Coronary artery (tissue), 2 donors: Measurements from ENCODE around the gene NPAS3.

Source experiments
- DNase-seq: peaks from one replicate; pipeline ENCODE4 v3.0.0-alpha.2; 2017; ENCODE audit warnings: low spot score
- H3K27ac ChIP-seq, 2 donors: fragments of 200-600 bp; sonication (generic); one replicate each; pipeline ENCODE4 v1.5.1; 2016 to 2019
- H3K4me3 ChIP-seq: fragments of 200-600 bp; sonication (generic); 2 replicates; pipeline ENCODE4 v1.5.1; 2016; ENCODE audit warnings: mild to moderate bottlenecking, moderate library complexity
- TF ChIP-seq, protein P1 (sequence below): fragments of 200-600 bp; sonication (generic); IDR thresholded peaks from one replicate; pipeline ENCODE4 v1.5.1; 2019; ENCODE audit warnings: antibody characterized with exemption

The NPAS3 gene

DNA sequence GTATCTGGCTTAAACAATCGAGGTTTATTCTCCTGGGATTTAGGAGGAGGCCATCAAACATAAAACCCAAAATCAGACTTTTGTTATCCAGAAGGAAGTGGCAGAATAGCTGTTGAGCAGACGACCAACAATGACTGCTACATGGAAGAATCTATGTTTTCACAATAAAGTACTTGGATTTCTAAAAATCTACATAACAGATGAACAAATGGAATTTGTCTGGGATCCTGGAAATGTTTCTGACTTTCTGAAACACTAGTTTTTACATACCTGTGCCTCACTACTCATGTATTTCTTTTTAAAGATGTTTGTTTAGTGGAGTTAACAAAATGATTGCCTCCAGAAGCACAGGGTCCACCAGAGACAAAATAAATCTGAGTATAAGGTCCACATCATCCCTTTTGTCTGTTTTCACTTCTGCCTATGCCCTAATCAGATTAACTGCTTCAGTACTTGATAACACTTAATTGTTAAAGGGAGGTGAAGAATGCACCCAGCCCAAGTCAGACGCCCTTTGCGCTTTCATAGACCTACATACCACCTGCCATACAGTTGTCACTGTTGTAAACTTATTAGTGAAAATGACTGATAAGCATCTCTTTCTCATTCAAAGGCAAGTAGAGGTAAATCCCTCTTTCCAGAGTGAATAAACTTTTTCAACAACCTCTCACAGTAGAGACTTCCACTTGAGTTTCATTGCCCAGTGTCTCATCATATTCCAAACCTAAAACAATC lies 847.6 kb downstream of the NPAS3 start:
- no peak for DNase-seq
- Histone ChIP-seq H3K4me3 (no peak overlapping the region), H3K27ac (no peak overlapping the region)
- TF ChIP-seq, protein P1, sequence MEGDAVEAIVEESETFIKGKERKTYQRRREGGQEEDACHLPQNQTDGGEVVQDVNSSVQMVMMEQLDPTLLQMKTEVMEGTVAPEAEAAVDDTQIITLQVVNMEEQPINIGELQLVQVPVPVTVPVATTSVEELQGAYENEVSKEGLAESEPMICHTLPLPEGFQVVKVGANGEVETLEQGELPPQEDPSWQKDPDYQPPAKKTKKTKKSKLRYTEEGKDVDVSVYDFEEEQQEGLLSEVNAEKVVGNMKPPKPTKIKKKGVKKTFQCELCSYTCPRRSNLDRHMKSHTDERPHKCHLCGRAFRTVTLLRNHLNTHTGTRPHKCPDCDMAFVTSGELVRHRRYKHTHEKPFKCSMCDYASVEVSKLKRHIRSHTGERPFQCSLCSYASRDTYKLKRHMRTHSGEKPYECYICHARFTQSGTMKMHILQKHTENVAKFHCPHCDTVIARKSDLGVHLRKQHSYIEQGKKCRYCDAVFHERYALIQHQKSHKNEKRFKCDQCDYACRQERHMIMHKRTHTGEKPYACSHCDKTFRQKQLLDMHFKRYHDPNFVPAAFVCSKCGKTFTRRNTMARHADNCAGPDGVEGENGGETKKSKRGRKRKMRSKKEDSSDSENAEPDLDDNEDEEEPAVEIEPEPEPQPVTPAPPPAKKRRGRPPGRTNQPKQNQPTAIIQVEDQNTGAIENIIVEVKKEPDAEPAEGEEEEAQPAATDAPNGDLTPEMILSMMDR = no peak

DNA sequence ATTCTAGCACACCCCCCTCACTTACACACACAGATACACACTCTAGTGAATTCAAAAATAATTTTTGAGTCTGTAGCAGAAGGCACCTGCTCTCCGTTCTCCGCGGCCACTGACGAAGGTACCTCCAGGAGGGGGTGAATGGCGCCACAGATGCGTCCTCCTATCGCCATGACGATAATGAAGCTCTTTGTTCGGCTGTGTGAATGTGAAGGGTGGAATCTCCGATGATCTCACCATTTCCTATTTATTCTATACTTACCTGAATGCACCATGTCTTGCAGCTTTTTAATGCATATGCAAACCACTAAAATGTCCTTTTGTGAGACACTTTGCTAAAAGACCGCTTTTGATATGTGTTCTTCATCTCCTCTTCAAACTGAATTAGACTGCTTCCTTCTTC lies 849.5 kb downstream of the NPAS3 start:
- no peak for DNase-seq
- Histone ChIP-seq H3K4me3 (no peak overlapping the region), H3K27ac (no peak overlapping the region)
- TF ChIP-seq, protein P1 = no peak

DNA sequence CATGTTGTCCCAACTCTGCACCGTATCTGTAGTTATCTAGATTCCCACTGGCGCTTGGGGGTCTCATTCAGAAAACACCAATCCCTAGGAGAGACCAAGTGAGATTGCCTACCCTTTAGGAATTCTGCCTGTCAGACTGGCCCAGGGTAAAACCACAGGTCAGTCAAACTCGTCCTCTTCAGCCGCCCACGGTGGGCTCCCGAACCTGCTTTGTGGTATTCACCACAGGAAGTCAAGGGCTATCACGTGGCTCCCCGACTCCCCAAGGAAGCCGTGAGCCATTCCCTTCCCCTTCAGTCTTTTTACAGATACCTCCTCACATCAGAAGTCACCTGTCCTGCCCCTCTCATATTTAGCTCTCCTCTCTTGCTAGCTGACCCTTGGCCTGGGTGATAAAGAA lies 852.3 kb downstream of the NPAS3 start:
- Histone ChIP-seq H3K4me3 (no peak overlapping the region), H3K27ac (no peak overlapping the region)
- no peak for DNase-seq
- TF ChIP-seq, protein P1 = no peak

DNA sequence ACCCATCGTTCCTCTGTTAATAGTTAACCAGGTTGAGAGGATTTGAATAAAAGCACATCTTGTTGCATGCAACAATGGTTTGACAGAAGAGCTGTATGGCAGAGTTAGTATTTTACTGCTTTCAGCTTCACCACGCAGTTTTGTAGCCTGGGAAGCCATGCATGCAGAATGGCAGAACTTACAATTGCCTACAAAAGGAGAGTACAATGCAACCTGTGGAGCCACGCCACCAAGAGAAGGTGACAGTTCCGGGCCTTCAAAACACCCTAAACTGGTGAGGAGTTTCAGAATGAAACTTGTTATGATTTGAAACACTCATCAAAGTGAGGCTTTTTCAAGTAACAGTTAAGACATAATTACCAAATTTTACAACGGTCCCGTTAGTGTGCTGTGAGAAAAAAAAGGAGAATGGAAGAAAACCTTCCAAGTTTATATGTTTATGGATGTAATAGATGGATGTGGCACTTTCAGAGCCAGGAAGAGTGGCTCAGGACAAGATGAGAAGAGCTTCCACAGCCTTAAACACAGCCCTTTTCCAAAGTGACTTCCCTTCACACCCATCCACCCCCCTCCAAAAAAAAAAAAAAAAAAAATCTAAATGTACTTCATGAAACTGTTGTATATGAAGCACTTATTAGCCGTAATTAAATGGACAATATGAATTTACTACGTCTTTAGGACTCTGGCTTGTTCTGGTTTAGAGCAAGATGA lies 853.5 kb downstream of the NPAS3 start:
- peak overlapping the region; percentile 62 for H3K4me3 ChIP-seq
- no peak overlapping the region for H3K27ac ChIP-seq
- TF ChIP-seq, protein P1 = no peak
- no peak for DNase-seq

DNA sequence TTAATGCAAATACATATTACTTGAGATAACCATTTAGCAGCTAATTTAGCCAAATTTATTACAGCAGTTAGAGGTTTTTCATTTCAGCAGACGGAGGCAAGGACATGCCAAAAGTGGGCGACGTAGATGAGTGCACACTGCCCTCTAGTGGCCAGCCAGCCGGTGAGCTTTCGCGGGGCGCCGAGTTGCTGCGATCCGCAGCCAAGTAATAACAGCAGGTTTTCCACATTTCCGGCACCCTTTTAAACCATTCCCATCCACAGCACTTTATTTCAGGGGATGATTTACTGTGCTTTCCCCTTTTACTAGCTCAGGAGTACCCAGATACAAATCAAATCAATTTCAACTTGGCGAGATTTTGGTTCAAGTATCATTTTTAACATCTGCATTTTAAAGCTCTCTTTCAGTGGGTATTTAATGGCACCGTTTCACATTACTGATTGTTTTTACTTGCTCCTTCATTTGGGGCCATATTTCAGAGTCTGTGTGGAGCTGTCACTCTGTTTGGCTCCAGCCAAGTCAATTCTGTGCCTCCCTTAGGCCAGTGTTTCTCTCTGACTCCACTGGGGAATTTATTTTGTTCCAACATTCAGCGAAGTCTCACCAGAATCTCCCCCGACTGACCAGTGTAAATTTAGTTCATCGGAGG lies 854.2 kb downstream of the NPAS3 start:
- TF ChIP-seq, protein P1 = peak; percentile 93
- Histone ChIP-seq H3K4me3 (peak overlapping the region; percentile 62), H3K27ac (no peak overlapping the region)
- DNase-seq = no peak

DNA sequence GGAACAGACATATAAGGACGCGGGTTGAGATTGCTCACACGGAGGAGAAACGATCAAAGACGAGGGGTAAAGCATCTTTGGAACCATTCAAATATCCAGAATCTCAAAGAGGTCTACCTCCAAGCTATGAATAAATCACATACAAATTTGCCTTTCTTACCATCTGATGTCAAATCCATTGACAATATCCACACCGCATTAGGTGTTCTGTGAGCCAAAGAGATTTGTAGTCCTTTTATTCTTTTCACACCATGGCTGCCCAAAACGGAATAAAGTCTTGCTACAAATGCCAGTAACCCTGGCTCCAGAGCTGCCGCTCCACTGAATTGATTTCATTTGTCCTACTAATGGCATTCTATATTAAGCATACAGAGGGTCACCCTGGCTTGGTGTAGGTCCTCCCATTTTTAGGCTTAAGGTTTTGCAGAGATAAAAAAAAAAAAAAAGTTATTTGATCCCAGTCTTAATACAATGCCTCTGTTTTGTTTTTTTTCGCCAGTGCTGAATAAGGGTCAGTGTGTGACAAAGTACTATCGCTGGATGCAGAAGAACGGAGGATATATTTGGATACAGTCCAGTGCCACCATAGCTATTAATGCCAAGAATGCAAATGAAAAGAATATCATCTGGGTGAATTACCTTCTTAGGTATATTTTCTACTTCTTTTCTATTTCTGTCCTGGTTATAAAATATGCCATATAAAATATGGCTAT lies 854.9 kb downstream of the NPAS3 start:
- TF ChIP-seq, protein P1 = no peak
- H3K4me3 ChIP-seq = peak overlapping the region; percentile 62
- DNase-seq = no peak
- H3K27ac ChIP-seq = no peak overlapping the region
